DOHH2 (cell line): Measurements from ENCODE around the gene GFRA4.

Experiments used
- CTCF ChIP-seq: fragments of 200-600 bp; sonication (generic); IDR thresholded peaks from one replicate; pipeline ENCODE4 v1.5.1; 2014; ENCODE audit warnings: antibody characterized with exemption, mild to moderate bottlenecking, low read depth, low read length; ENCODE audit not compliant: poor library complexity, severe bottlenecking
- EZH2phosphoT487 ChIP-seq: fragments of 200-600 bp; sonication (generic); IDR thresholded peaks from 2 replicates; pipeline ENCODE4 v1.6.1; 2017; ENCODE audit warnings: borderline replicate concordance, mild to moderate bottlenecking, antibody characterized with exemption, low read length, moderate library complexity, mixed read lengths

- TF ChIP-seq CTCF (no peak), EZH2phosphoT487 (no peak)
Observed at GRCh38 chr20:3640259-3640658, 22.9 kb downstream of the GFRA4 start.
